Nucleus accumbens (tissue), 56 donors: Measurements from ENCODE around the gene EML6.

Experiments
- DNase-seq, 56 donors: peaks; one replicate each; lab custom pipeline; 2025; lab: John Stamatoyannopoulos, UW

Gene EML6

DNA sequence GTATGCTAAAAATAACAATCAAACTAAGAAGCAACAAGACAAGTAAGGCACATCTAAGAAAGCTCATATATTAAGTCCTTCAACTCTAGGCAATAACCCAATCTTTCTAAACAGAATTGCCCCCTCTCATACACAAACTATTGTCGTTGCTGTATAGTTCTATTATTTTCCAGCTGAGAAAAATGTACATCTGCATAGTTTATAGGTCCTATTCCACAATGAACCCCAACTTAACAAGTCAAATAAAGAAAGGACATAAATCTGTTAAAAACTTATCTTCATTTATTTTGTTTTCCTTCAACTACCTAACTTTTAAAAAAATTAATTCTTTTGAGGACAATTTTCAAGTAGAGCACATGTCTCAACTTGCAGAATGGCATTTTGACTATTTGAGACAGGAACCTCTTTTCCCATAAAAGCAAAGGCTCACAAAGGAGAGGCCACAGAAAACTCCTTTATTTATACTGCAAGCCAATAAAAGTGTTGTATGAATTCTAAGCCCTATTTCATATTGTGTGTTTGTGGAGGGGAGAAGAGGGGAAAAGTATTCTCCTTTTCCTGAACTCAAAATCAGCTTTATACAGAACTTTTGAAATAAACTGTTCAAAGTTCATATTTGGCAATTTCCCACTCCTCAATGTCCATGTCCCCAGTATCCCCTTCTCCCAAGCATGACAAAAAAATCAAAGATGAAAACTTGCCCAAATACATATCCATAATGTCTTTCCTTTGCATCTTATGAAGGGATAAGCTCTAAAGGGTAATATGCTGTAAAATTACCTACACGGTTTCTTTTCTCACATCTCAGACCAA is 289.4 kb downstream of the EML6 start:
- no peak for DNase-seq

DNA sequence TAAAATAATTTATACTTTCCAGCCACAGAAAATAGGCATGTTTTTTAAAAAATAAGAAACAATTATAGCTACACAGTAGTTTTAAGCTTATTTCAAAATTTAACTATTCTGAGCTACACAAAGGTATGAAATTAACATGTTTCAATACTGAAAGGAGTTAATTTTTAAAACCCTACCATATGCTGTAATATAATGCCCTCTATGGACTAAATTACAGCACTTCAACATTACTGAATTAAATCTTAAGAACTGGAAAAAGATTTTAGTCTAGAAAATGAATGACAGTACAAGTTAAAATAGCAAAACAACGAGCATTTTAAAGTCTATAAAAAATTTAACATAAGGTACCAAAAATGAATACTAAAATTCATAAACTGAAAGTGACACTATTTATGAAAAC is 290.5 kb downstream of the EML6 start:
- DNase-seq, result no peak

DNA sequence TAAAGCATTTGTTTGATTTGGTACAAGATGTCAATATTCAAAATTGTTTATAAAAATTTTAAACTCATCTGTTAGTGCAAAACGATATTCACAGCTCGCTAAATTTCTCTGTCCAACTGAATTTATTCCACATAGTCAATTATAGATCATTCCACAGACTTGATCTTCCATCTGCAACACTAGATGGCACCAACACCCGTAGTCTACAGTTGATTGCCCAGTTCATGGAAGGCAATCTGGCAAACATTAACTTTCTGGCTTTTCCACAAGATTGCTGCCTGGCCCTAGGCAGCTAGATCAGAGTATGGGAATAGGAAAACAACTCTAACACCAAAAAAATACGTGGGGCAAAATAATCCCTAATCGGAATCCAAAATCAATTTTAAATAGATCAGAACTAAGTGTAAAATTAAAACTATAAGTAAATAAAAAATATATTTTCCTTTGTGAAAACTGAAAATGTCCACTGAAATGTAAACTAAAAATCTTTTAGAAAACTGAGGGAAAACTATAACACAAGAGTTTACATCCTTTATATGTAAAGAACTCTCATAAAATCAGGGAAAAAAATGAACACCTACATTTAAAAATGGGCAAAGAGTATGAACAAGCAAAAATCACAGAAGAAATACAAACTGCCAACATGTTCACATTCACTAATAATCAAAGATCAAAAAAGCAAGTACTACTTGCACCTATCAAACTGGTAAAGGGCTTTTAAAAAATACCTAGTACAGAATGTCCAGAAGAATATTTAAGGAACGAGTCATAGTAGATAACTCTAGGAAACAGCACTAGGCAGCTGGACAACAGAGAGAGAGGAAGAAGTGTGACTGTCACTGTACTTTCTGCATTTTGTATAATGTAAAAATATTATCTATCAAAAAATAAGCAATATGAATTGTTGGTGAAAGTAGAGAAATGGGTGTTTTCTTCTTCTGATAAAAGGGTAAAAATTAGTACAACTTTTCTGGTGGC is 291.8 kb downstream of the EML6 start:
- DNase-seq, result peak in 26 of 56 donors; percentile 6 to 63 (median 28)

DNA sequence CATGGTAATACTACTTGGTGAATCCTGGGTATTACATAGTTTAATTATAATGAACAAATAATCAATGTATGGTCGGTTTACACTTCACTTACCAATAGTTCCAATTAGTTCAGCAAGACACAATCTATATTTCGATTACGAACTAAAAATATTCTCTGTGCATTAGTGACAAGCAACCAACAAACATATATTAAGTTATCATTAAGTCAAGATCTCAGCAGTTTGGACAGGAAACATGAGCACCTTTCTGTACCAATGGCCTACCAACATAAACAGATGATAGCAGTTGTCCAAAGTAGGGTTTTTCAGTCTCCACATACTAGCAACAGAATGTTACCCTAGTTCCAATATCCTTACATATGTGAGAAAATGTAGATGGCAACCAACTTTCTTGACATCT is 294.0 kb downstream of the EML6 start:
- no peak for DNase-seq

DNA sequence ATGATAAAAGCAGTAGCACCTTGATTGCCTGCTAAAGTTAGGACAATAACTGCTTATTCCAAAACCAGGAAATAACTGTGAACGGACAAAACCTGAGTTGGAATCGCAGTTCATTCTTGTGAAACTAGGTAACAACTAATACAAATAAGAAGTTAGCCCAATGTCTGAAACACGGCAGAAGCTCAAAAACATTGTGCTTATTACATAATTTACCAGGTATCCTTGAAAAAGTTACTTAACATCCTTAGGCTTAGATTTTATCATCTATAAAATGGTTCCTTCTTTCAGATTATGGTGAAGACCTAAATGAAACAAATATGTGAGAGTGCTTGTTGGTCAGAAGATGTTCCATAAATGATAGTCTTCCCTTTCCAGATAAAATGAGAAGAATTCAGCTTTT is 294.4 kb downstream of the EML6 start:
- DNase-seq, result no peak

DNA sequence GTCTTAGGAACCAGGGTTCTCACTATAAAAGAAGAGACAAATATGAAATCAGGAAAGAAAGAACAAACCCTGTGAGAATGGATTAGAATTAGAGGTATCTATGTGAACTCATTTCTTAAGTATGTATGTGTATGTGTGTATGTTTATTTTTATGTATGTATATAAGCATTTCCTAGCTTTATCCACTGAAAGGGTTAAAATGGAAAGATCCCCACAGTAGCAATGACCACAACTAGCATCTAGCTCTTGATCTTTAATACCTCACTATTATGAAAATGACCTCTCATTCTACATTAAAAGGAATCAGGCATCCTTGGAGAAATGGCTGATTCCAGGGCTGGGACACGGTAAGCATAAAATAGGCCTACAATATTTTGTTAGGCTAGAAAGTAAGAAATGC is 295.2 kb downstream of the EML6 start:
- no peak for DNase-seq

DNA sequence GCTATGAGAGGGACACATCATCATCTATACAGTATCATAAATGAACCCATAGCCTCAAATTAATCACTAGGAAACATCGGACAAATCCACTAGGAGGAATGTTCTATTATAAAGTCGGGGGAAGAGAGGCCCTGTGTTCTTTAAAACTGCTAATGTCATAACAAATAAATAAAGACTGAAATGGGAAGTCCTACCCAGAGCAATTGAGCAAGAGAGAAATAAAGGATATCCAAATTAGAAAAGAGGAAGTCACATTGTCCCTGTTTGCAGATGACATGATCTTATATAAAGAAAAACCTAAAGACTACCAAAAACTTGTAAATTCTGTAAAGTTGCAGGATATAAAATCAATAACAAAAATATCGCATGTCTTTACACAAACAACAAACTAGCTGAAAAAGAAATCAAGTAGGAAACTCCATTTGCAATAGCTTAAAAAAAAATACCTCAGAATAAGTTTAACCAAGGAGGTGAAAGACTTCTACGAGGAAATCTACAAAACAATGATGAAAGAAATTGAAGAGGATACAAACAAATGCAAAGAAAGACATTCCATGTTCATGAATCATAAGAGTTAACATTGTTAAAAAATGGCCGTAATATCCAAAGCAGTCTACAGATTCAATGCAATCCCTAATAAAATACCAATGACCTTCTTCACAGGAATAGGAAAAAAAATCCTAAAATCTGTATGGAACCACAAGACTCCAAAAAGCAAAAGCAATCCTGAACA is 296.2 kb downstream of the EML6 start:
- no peak for DNase-seq
